Right lobe of liver (tissue), 6 donors: Measurements from ENCODE around the gene FRK. TPM values are rescaled to one million over a fixed set of nuclear protein-coding genes. Genes with fewer than 3 reads are reported as not detected.
A peak's percentile ranks its signal among the peaks of the same experiment; 100 is the strongest.

Source experiments
- ATAC-seq, 4 donors: fragments of 200-7000 bp; cut with Tn5 transposase; one replicate each; pipeline ENCODE4 v1.9.1; 2020; ENCODE audit warnings: mild to moderate bottlenecking in 4 of 4, moderate library complexity in 4 of 4
- DNase-seq, 3 donors: peaks; one replicate each; pipeline ENCODE4 v3.0.0-alpha.2; 2020
- H3K27ac ChIP-seq, 3 donors: fragments of 200-600 bp; one replicate each; pipeline ENCODE4 v1.8.0; 2022
- H3K27me3 ChIP-seq, 2 donors: fragments of 200-600 bp; one replicate each; pipeline ENCODE4 v1.8.0; 2022
- H3K36me3 ChIP-seq, 4 donors: fragments of 200-600 bp; sonication (generic) in 1 of 4; one replicate each; pipeline versions ENCODE4 v1.5.1 to v1.8.0; 2017 to 2022; ENCODE audit warnings: control low read depth in 1 of 4
- H3K4me1 ChIP-seq, 4 donors: fragments of 200-600 bp; sonication (generic) in 1 of 4; one replicate each; pipeline versions ENCODE4 v1.5.1 to v1.8.0; 2017 to 2022; ENCODE audit warnings: control low read depth in 1 of 4
- H3K4me3 ChIP-seq, 3 donors: fragments of 200-600 bp; one replicate each; pipeline ENCODE4 v1.8.0; 2022
- H3K9me3 ChIP-seq, 4 donors: fragments of 200-600 bp; sonication (generic) in 1 of 4; one replicate each; pipeline versions ENCODE4 v1.5.1 to v1.8.0; 2017 to 2022; ENCODE audit warnings: control low read depth in 1 of 4
- POLR2A ChIP-seq: fragments of 450-650 bp; IDR thresholded peaks from one replicate; pipeline ENCODE4 v1.6.1; 2017; ENCODE audit warnings: antibody characterized with exemption, mild to moderate bottlenecking
- WGBS: methylation state at CpG from one replicate; pipeline ENCODE4 v1.1.6; 2018; ENCODE audit warnings: low coverage, low lambda C conversion rate; ENCODE audit not compliant: insufficient coverage; ENCODE audit errors: missing lambda C conversion rate; 5-methylcytosine and 5-hydroxymethylcytosine counted together
- intact Hi-C, 2 donors: fragments of 100-400 bp; cut with DNase I; formaldehyde crosslinking; loops; one replicate each; pipeline versions ENCODE4 v1.11.2 to v1.14.1; 2022
- total RNA-seq, 6 experiments: library from RNA; depleted of rRNA in 2 of 6; stranded (reverse); fragments of >200 nt in 2 of 6; fragmentation: NEBNext Ultra II Directional in 3 of 6; extraction: Animal tissue kit (Norgen Biotek cat#: 25700) in 3 of 6; gene quantifications; one replicate each; pipeline versions ENCODE4 v1.1.0 to v1.2.4, GENCODE V29; 2016 to 2023
- TF ChIP-seq, protein P1 (sequence below), 4 donors: fragments of 200-600 bp in 3 of 4; fragments of 450-650 bp in 1 of 4; IDR thresholded peaks; one replicate each; pipeline versions ENCODE4 v1.5.1 to v1.8.0; 2016 to 2022; ENCODE audit warnings: antibody characterized with exemption in 4 of 4, mild to moderate bottlenecking in 2 of 4
- donor health status: DM: no; HTN: yes; CAD: no.
- donor health status: DM: no; HTN: no; CAD: no.
- donor health status: DM: no; HTN: no; CAD: no.
- donor health status: DM: no; HTN: yes; CAD: no.
- donor health status: DM: no; HTN: yes; CAD: no.

The FRK gene
- total RNA-seq, 6 experiments from 2014 or later = 8.4 to 14.1 (median 11.9) TPM

DNA sequence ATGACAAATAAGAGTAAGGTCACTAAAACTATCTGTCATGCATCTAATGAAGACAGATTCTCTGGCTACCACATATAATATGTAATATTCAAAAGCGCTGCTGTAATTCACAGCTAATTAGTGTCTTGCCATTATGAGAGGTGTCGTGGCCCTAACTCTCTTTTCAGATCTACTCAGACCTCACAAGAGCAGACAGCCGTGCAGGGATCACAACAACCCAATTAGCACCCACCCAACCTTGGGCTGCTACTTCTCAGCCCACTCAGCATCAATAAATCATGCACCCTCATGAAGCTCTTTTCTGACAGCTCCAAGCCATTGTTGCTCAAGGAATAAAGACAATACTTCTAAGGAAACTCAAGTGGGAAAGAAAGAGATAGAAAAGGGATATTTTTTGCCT, 61.5 kb downstream of the FRK start:
- 97% methylated on average over 3 of the region's 3 CpGs for WGBS
- no peak for DNase-seq
- no peak for TF ChIP-seq POLR2A
- TF ChIP-seq, protein P1, sequence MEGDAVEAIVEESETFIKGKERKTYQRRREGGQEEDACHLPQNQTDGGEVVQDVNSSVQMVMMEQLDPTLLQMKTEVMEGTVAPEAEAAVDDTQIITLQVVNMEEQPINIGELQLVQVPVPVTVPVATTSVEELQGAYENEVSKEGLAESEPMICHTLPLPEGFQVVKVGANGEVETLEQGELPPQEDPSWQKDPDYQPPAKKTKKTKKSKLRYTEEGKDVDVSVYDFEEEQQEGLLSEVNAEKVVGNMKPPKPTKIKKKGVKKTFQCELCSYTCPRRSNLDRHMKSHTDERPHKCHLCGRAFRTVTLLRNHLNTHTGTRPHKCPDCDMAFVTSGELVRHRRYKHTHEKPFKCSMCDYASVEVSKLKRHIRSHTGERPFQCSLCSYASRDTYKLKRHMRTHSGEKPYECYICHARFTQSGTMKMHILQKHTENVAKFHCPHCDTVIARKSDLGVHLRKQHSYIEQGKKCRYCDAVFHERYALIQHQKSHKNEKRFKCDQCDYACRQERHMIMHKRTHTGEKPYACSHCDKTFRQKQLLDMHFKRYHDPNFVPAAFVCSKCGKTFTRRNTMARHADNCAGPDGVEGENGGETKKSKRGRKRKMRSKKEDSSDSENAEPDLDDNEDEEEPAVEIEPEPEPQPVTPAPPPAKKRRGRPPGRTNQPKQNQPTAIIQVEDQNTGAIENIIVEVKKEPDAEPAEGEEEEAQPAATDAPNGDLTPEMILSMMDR (IDR thresholded peaks at IDR 0.05) = no peak
- Histone ChIP-seq H3K27me3 (no peaks in the 10 kb centered on the region), H3K9me3 (no peaks in the 10 kb centered on the region), H3K4me1 (peaks cover 0 to 7% (median 0%) of the 10 kb centered on the region in 4 donors), H3K4me3 (no peak overlapping the region), H3K27ac (no peak overlapping the region), H3K36me3 (peaks cover 0 to 10% (median 0%) of the 10 kb centered on the region in 4 donors)
- intact Hi-C loops = no loop called here
- no peak for ATAC-seq

DNA sequence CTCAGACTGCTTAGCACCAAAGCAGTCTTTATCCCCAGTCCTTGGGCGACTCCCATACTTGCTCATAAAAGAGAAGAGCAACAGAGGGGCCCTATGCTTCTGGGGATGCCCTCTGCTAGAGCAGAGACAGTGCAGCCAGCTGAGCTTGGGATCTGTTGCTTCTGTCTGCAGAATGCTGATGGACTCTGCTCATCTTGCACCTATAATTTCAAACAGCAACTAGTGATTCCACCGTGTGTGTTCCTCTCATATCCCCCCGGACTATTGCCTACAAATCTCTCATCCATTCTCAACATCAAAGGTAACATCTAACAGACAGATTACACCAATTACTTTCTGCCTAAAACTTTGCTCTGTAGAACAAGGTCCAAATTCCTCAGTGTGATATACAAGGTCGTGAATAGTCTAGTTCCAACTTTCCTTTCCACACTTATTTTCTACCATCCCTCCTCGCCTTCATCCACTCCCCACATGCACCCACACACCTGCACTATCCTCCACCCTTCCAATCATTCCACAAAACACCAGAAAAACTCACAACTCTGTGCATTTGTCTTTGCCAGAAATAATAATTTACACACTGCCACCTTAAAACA, 62.6 kb downstream of the FRK start:
- peaks cover 0 to 7% (median 0%) of the 10 kb centered on the region in 4 donors for H3K36me3 ChIP-seq
- H3K9me3 ChIP-seq = no peaks in the 10 kb centered on the region
- H3K4me3 ChIP-seq = no peak overlapping the region
- H3K27me3 ChIP-seq = no peaks in the 10 kb centered on the region
- WGBS = 44% methylated on average over 5 of the region's 5 CpGs
- DNase-seq (no peak), ATAC-seq (peak in 3 of 4 donors; percentile 13 to 28 (median 23))
- H3K27ac ChIP-seq = no peak overlapping the region
- intact Hi-C loops = no loop called here
- H3K4me1 ChIP-seq = peaks cover 0 to 7% (median 0%) of the 10 kb centered on the region in 4 donors
- no peak for TF ChIP-seq POLR2A
- TF ChIP-seq, protein P1 (IDR thresholded peaks at IDR 0.05) = no peak

DNA sequence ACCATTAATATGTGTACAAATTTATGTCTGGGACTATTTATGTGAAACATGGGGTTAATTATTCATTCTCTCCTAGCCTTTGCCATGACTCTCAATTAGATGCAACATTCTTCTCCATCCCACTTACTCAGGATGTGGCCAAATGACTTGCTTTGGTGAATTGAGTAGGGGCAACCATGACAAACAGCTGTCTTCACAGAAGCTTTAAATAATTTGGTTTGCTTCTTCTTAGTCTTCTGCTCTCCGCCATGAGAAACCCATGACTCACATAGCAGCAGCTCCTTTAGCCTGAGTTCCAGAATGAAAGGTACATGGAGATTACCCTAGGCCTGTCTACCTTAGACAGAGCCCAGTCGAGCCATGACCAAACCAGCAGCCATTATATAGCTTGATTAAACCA, 74.7 kb downstream of the FRK start:
- no peaks in the 10 kb centered on the region for H3K9me3 ChIP-seq
- ATAC-seq (no peak), DNase-seq (no peak)
- no peaks in the 10 kb centered on the region for H3K36me3 ChIP-seq
- H3K4me3 ChIP-seq = no peak overlapping the region
- WGBS = 85% methylated on average over 2 of the region's 2 CpGs
- intact Hi-C loops = no loop called here
- H3K27ac ChIP-seq = no peak overlapping the region
- no peaks in the 10 kb centered on the region for H3K27me3 ChIP-seq
- no peaks in the 10 kb centered on the region for H3K4me1 ChIP-seq
- no peak for TF ChIP-seq POLR2A
- TF ChIP-seq, protein P1 (IDR thresholded peaks at IDR 0.05) = no peak

DNA sequence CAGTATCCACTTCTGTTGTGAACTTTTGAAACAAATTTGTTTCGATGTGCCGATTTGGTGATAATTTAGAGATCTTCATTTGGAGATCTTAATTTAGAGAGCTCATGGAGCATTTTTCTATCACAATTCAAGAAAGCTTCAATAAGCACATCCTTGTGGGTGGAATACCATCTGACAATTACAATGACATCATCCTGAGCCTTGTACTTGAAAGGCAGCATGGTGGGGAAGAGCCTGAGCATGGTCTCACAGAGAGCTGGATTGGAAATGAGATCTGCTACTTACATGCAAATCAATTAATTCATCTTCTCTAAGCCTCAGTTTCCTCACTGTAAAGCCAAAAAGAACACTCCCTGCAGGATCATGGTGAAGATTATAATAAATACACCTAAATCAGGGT, 75.9 kb downstream of the FRK start:
- H3K4me1 ChIP-seq = no peaks in the 10 kb centered on the region
- H3K27me3 ChIP-seq = no peaks in the 10 kb centered on the region
- DNase-seq (no peak), ATAC-seq (no peak)
- H3K36me3 ChIP-seq = no peaks in the 10 kb centered on the region
- intact Hi-C loops = no loop called here
- no peak overlapping the region for H3K4me3 ChIP-seq
- 94% methylated on average over 2 of the region's 2 CpGs for WGBS
- no peaks in the 10 kb centered on the region for H3K9me3 ChIP-seq
- TF ChIP-seq, protein P1 (IDR thresholded peaks at IDR 0.05) = no peak
- TF ChIP-seq POLR2A = no peak
- no peak overlapping the region for H3K27ac ChIP-seq
